Astrocyte of the cerebellum (primary cell): ENCODE data around the gene TMEM45A.
"Not testable (repeated sequence)": the region's sequence is repeated elsewhere in the genome, so short reads cannot be mapped to it uniquely, and the experiment has no call there.

ENCODE experiments used
- DNase-seq: peaks from one replicate; pipeline ENCODE4 v3.0.0-alpha.2; 2011; ENCODE audit warnings: low read depth
- H3K4me3 ChIP-seq: 2 replicates; pipeline ENCODE4 v1.5.1; 2011; ENCODE audit warnings: mild to moderate bottlenecking, low read depth, low read length, moderate library complexity
- CTCF ChIP-seq: IDR thresholded peaks from 2 replicates; pipeline ENCODE4 v1.5.1; 2012; ENCODE audit warnings: low read length, low read depth, moderate library complexity, mild to moderate bottlenecking; ENCODE audit errors: missing control alignments
- in situ Hi-C: cut with HindIII; loops from 2 replicates; pipeline ENCODE4 v1.10.0; 2017; ENCODE audit warnings: low sequenced_read_pairs

Gene TMEM45A

GRCh38 chr3:100500320-100500880 lies 8.0 kb downstream of the TMEM45A start:
- no peak overlapping the region for H3K4me3 ChIP-seq
- in situ Hi-C loops = no loop called here
- DNase-seq = no peak
- no peak for TF ChIP-seq CTCF

GRCh38 chr3:100503448-100503847 lies 11.0 kb downstream of the TMEM45A start:
- H3K4me3 ChIP-seq = no peak overlapping the region
- in situ Hi-C loops = no loop called here
- DNase-seq = no peak
- TF ChIP-seq CTCF = no peak

- no peak overlapping the region for H3K4me3 ChIP-seq
- TF ChIP-seq CTCF = no peak
- in situ Hi-C loops = no loop called here
- DNase-seq = peak; percentile 65
Measured at GRCh38 chr3:100506355-100506754, 13.9 kb downstream of the TMEM45A start.

GRCh38 chr3:100509818-100510217 lies 17.4 kb downstream of the TMEM45A start:
- DNase-seq, H3K4me3 ChIP-seq, in situ Hi-C loops: not testable (repeated sequence)

GRCh38 chr3:100516232-100516631 lies 23.8 kb downstream of the TMEM45A start:
- TF ChIP-seq CTCF = no peak
- no peak for DNase-seq
- H3K4me3 ChIP-seq = no peak overlapping the region
- in situ Hi-C loops = no loop called here

GRCh38 chr3:100516838-100517237 lies 24.4 kb downstream of the TMEM45A start:
- in situ Hi-C loops = no loop called here
- no peak for DNase-seq
- no peak for TF ChIP-seq CTCF
- H3K4me3 ChIP-seq = no peak overlapping the region

GRCh38 chr3:100517276-100517675 lies 24.9 kb downstream of the TMEM45A start:
- DNase-seq = no peak
- TF ChIP-seq CTCF = no peak
- in situ Hi-C loops = no loop called here
- H3K4me3 ChIP-seq = no peak overlapping the region
